Activated B cell treated with CpG ODN at 0.5 μM for 24 hours (primary cell): ENCODE results near the gene BCAR1. TPM values are rescaled to one million over a fixed set of nuclear protein-coding genes. Genes with fewer than 3 reads are reported as not detected.

ENCODE experiments used
- ATAC-seq: fragments of 200-7000 bp; cut with Tn5 transposase; one replicate; pipeline ENCODE4 v1.10.0; 2021; ENCODE audit warnings: low read depth, mild to moderate bottlenecking, moderate library complexity
- CTCF ChIA-PET: fragments of 350-600 bp; sonication (Branson Sonifier 250); formaldehyde crosslinking; loops from one replicate; lab custom pipeline; 2021; ENCODE audit warnings: antibody characterized with exemption; lab: Charles Lee
- POLR2A ChIA-PET: fragments of 350-600 bp; sonication (Branson Sonifier 250); formaldehyde crosslinking; loops from one replicate; lab custom pipeline; 2021; ENCODE audit warnings: antibody characterized with exemption; lab: Charles Lee
- DNase-seq: peaks from one replicate; pipeline ENCODE4 v3.0.0; 2022
- H3K27ac Mint-ChIP-seq: one replicate; pipeline ENCODE4 v1.8.0; 2020; ENCODE audit warnings: mixed read lengths
- H3K27me3 Mint-ChIP-seq: one replicate; pipeline ENCODE4 v1.8.0; 2021; ENCODE audit warnings: mixed read lengths
- H3K36me3 Mint-ChIP-seq: one replicate; pipeline ENCODE4 v1.8.0; 2021; ENCODE audit warnings: low read depth, mixed read lengths
- H3K4me1 Mint-ChIP-seq: one replicate; pipeline ENCODE4 v1.8.0; 2021; ENCODE audit warnings: mixed read lengths
- H3K4me3 Mint-ChIP-seq: one replicate; pipeline ENCODE4 v1.8.0; 2020; ENCODE audit warnings: mild to moderate bottlenecking, mixed read lengths
- H3K9me3 Mint-ChIP-seq: one replicate; pipeline ENCODE4 v1.8.0; 2020; ENCODE audit warnings: mixed read lengths
- CTCF ChIP-seq: fragments of 200-600 bp; IDR thresholded peaks from one replicate; pipeline ENCODE4 v1.8.0; 2022; ENCODE audit warnings: antibody characterized with exemption, mild to moderate bottlenecking
- intact Hi-C: fragments of 100-400 bp; cut with micrococcal nuclease; formaldehyde crosslinking; loops from one replicate; pipeline ENCODE4 v1.15.1; 2024
- total RNA-seq: library from RNA; stranded (reverse); gene quantifications from 2 replicates; pipeline ENCODE4 v1.2.3, GENCODE V29; 2022

The BCAR1 gene
- total RNA-seq, 1 donor from 2014 or later, result not detected

GRCh38 chr16:75293173-75293572 is 41.7 kb upstream of the BCAR1 start:
- ChIA-PET CTCF (no interaction called here), POLR2A (no interaction called here)
- H3K9me3 Mint-ChIP-seq, result no peaks in the 10 kb centered on the region
- H3K36me3 Mint-ChIP-seq, result peaks cover 60% of the 10 kb centered on the region
- no peaks in the 10 kb centered on the region for H3K27me3 Mint-ChIP-seq
- H3K4me3 Mint-ChIP-seq, result no peak overlapping the region
- ATAC-seq, result no peak
- no peak for TF ChIP-seq CTCF
- no peak overlapping the region for H3K27ac Mint-ChIP-seq
- DNase-seq, result no peak
- H3K4me1 Mint-ChIP-seq, result no peaks in the 10 kb centered on the region
- intact Hi-C loops, result no loop called here

GRCh38 chr16:75292691-75293090 is 41.3 kb upstream of the BCAR1 start:
- Mint-ChIP-seq H3K4me1 (no peaks in the 10 kb centered on the region), H3K27me3 (no peaks in the 10 kb centered on the region), H3K36me3 (peaks cover 56% of the 10 kb centered on the region), H3K4me3 (no peak overlapping the region), H3K27ac (no peak overlapping the region), H3K9me3 (no peaks in the 10 kb centered on the region)
- DNase-seq (no peak), ATAC-seq (no peak)
- TF ChIP-seq CTCF, result no peak
- intact Hi-C loops, result no loop called here
- ChIA-PET CTCF (no interaction called here), POLR2A (no interaction called here)

GRCh38 chr16:75289189-75289588 is 37.8 kb upstream of the BCAR1 start:
- no peak for DNase-seq
- POLR2A ChIA-PET, result no interaction called here
- H3K4me3 Mint-ChIP-seq, result no peak overlapping the region

GRCh38 chr16:75288596-75289120 is 37.2 kb upstream of the BCAR1 start:
- no peak overlapping the region for H3K4me3 Mint-ChIP-seq
- CTCF ChIA-PET, result no interaction called here
- intact Hi-C loops, result no loop called here

More at GRCh38 chr16:75289189-75289588, 37.8 kb upstream of the BCAR1 start:
- no peak for ATAC-seq
- H3K9me3 Mint-ChIP-seq, result no peaks in the 10 kb centered on the region
- peaks cover 45% of the 10 kb centered on the region for H3K36me3 Mint-ChIP-seq
- H3K27ac Mint-ChIP-seq, result no peak overlapping the region
- no peak for TF ChIP-seq CTCF
- intact Hi-C loops, result no loop called here
- CTCF ChIA-PET, result no interaction called here
- H3K4me1 Mint-ChIP-seq, result no peaks in the 10 kb centered on the region
- H3K27me3 Mint-ChIP-seq, result no peaks in the 10 kb centered on the region

DNA sequence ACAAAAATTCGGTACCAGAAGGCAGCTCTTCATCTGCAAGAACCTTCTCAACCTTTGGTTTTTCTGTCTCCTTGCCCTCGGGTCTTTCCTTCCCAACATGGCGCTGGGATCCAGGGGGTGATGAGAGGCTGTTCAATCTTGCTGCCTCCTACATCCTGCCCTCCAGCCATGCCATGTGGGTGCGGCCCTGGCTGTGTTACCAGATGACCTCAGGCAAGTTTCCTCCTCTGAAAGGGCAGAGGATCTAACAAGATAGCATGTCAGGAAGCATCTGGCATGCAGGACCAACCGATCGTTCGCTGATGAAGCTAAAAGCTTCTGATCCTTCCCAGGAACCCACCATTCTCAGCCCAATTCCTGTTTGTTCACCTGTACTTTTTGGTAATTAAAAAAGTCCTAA is 36.8 kb upstream of the BCAR1 start:
- no peaks in the 10 kb centered on the region for H3K4me1 Mint-ChIP-seq
- H3K27me3 Mint-ChIP-seq, result no peaks in the 10 kb centered on the region
- peaks cover 35% of the 10 kb centered on the region for H3K36me3 Mint-ChIP-seq
- POLR2A ChIA-PET, result no interaction called here
- DNase-seq, result no peak
- no peak overlapping the region for H3K27ac Mint-ChIP-seq
- CTCF ChIA-PET, result no interaction called here
- intact Hi-C loops, result no loop called here
- no peaks in the 10 kb centered on the region for H3K9me3 Mint-ChIP-seq
- no peak for TF ChIP-seq CTCF
- no peak for ATAC-seq
- no peak overlapping the region for H3K4me3 Mint-ChIP-seq

More at GRCh38 chr16:75288596-75289120, 37.2 kb upstream of the BCAR1 start:
- Mint-ChIP-seq H3K9me3 (no peaks in the 10 kb centered on the region), H3K36me3 (peaks cover 40% of the 10 kb centered on the region), H3K27ac (no peak overlapping the region), H3K4me1 (no peaks in the 10 kb centered on the region), H3K27me3 (no peaks in the 10 kb centered on the region)
- no peak for ATAC-seq
- no peak for DNase-seq
- TF ChIP-seq CTCF, result no peak
- POLR2A ChIA-PET, result no interaction called here
